NT2/D1 (cell line): Measurements from ENCODE around the gene GGA3.
A peak's percentile ranks its signal among the peaks of the same experiment; 100 is the strongest.
"Not testable (repeated sequence)": the region's sequence is repeated elsewhere in the genome, so short reads cannot be mapped to it uniquely, and the experiment has no call there.

Source experiments
- DNase-seq: peaks from one replicate; pipeline ENCODE4 v3.0.0-alpha.2; 2011; ENCODE audit warnings: low read depth, low spot score
- H3K27me3 ChIP-seq: 2 replicates; pipeline ENCODE4 v1.6.0; 2011; ENCODE audit warnings: mild to moderate bottlenecking; ENCODE audit not compliant: insufficient read length, insufficient read depth
- H3K36me3 ChIP-seq: 2 replicates; pipeline ENCODE4 v1.6.1; 2011; ENCODE audit warnings: mild to moderate bottlenecking, low read length, mixed read lengths; ENCODE audit not compliant: insufficient read depth, insufficient read length
- H3K4me1 ChIP-seq: 2 replicates; pipeline ENCODE4 v1.5.1; 2011; ENCODE audit not compliant: insufficient read depth, insufficient read length
- H3K4me3 ChIP-seq: 2 replicates; pipeline ENCODE4 v1.5.1; 2011; ENCODE audit warnings: low read depth; ENCODE audit not compliant: insufficient read length
- H3K9ac ChIP-seq: 2 replicates; pipeline ENCODE4 v1.6.0; 2011; ENCODE audit warnings: low read depth; ENCODE audit not compliant: insufficient read length
- H3K9me3 ChIP-seq: 2 replicates; pipeline ENCODE4 v1.5.1; 2011; ENCODE audit warnings: mild to moderate bottlenecking, low read length; ENCODE audit not compliant: insufficient read depth
- SUZ12 ChIP-seq: IDR thresholded peaks from 2 replicates; pipeline ENCODE4 v1.6.1; 2011; ENCODE audit not compliant: insufficient read length, insufficient read depth; ENCODE audit errors: extremely low read depth
- YY1 ChIP-seq: IDR thresholded peaks from 2 replicates; pipeline ENCODE4 v1.6.1; 2011; ENCODE audit not compliant: insufficient read length, insufficient read depth
- ZNF274 ChIP-seq: IDR thresholded peaks from 2 replicates; pipeline ENCODE4 v1.6.1; 2011; ENCODE audit warnings: mild to moderate bottlenecking, low read depth, low read length

GGA3 gene

DNA sequence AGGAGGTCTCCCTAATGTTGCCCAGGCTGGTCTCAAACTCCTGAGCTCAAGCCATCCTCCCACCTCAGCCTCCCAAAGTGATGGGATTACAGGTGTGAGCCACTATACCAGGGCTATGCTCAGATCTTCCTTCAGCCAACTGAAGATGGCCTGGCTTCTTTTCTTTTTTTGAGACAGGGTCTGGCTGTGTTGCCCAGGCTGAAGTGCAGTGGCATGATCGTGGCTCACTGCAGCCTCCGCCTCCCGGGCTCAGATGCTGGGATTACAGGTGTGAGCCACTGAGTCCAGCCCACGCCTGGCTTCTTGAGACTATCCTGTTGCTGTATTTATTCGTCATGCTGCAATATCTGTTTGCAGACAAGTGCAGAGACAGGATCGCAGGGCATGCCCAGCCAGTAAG is 23.7 kb upstream of the GGA3 start:
- DNase-seq: no peak
- no peaks in the 10 kb centered on the region for H3K4me1 ChIP-seq
- no peaks in the 10 kb centered on the region for H3K9me3 ChIP-seq
- no peak overlapping the region for H3K9ac ChIP-seq
- no peak for TF ChIP-seq ZNF274
- no peak for TF ChIP-seq SUZ12
- TF ChIP-seq YY1: no peak
- peaks cover 46% of the 10 kb centered on the region for H3K36me3 ChIP-seq
- peaks cover 7% of the 10 kb centered on the region for H3K27me3 ChIP-seq
- no peak overlapping the region for H3K4me3 ChIP-seq

DNA sequence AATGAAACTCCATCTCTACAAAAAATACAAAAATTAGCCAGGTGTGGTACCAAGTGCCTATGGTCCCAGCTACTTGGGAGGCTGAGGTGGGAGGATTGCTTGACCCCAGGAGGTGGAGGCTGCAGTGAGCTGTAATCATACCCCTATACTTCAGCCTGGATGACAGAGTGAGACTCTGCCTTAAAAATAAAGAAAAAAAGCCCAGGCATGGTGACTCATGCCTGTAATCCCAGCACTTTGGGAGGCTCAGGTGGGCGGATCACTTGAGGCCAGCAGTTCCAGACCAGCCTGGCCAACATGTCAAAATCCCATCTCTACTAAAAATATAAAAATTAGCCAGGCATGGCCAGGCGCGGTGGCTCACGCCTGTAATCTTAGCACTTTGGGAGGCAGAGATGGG is 18.8 kb upstream of the GGA3 start:
- not testable (repeated sequence) for H3K27me3 ChIP-seq, H3K9ac ChIP-seq, H3K9me3 ChIP-seq, DNase-seq, H3K4me1 ChIP-seq, H3K4me3 ChIP-seq
- H3K36me3 ChIP-seq: peaks cover 35% of the 10 kb centered on the region

DNA sequence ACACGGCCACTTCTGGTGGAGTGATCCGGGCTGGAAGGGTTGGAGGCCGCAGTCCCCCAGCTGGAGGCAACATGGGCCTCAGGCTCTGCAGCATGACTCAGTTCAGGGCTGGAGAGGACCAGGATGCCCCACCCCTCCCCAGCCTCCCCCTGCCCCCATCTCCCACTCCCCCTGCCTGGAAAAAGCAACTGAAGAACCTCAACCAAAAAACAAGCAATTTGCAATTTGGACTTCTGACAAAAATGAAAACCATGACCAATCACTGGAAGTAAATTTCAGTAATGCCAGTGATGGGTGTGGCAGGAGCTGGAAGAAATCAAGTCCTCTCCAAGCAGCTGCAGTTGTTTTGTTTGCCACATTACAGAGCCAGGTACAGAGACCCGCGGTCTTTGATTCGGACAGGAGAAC is 16.3 kb upstream of the GGA3 start:
- TF ChIP-seq ZNF274 (no peak), SUZ12 (no peak), YY1 (no peak)
- H3K27me3 ChIP-seq: no peaks in the 10 kb centered on the region
- no peak for DNase-seq
- no peaks in the 10 kb centered on the region for H3K9me3 ChIP-seq
- no peaks in the 10 kb centered on the region for H3K4me1 ChIP-seq
- no peak overlapping the region for H3K4me3 ChIP-seq
- H3K36me3 ChIP-seq: peaks cover 41% of the 10 kb centered on the region
- no peak overlapping the region for H3K9ac ChIP-seq

DNA sequence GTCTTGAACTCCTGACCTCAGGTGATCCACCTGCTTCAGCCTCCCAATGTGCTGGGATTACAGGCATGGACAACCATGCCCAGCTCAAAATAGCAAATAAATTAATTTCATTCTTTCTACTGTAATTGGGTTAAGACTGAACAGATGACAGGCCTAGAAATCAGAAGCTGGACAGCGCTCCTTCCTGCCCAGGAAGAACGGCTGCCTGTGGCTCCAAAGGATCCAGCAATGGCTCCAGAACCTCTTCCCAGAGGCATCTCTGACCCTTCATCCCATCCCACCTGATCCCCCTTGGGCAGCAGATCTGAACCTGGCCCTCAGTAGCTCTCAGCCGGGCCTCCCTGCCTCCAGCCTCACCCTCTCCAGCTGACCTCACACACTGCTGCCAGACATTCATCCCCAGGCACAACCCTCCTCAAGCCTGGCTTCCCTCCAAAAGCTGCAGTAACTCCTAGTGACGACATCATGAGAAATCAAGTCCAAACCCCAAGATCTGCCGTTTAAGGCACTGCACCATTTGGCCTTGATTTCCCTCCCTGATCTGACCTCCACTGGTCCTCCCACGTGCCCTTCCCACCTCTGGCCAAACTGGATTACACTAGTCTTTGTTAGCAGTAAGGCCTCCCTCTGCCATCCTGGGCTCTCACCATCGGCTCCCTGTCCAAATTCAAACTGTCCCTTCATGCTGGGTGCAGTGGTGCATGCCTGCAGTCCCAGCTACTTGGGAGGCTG is 12.7 kb upstream of the GGA3 start:
- peaks cover 13% of the 10 kb centered on the region for H3K27me3 ChIP-seq
- no peak for DNase-seq
- TF ChIP-seq YY1 (no peak), ZNF274 (no peak), SUZ12 (no peak)
- peaks cover 34% of the 10 kb centered on the region for H3K36me3 ChIP-seq
- no peaks in the 10 kb centered on the region for H3K9me3 ChIP-seq
- H3K9ac ChIP-seq: no peak overlapping the region
- no peak overlapping the region for H3K4me3 ChIP-seq
- H3K4me1 ChIP-seq: peaks cover 9% of the 10 kb centered on the region

DNA sequence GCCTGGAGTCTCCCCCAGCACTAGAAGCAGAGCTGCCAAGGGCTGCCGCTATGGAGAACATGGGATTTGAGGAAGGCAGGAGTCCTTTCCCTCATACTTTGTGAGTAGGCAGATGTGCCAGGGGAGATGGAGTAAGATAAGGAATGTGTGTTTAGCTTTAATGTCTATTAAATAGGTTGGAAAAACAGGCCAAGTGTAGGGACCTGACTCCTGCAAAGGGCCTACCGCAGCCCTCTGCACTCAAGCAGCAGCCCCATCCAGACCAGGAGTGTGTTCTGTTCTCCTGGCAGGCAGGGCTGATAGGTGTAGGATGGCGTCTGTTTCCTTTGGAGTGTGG is 11.4 kb upstream of the GGA3 start:
- Histone ChIP-seq H3K9me3 (no peaks in the 10 kb centered on the region), H3K27me3 (peaks cover 13% of the 10 kb centered on the region), H3K4me3 (no peak overlapping the region), H3K36me3 (peaks cover 34% of the 10 kb centered on the region), H3K4me1 (peaks cover 11% of the 10 kb centered on the region), H3K9ac (no peak overlapping the region)
- TF ChIP-seq SUZ12 (no peak), ZNF274 (no peak), YY1 (no peak)
- DNase-seq: no peak

DNA sequence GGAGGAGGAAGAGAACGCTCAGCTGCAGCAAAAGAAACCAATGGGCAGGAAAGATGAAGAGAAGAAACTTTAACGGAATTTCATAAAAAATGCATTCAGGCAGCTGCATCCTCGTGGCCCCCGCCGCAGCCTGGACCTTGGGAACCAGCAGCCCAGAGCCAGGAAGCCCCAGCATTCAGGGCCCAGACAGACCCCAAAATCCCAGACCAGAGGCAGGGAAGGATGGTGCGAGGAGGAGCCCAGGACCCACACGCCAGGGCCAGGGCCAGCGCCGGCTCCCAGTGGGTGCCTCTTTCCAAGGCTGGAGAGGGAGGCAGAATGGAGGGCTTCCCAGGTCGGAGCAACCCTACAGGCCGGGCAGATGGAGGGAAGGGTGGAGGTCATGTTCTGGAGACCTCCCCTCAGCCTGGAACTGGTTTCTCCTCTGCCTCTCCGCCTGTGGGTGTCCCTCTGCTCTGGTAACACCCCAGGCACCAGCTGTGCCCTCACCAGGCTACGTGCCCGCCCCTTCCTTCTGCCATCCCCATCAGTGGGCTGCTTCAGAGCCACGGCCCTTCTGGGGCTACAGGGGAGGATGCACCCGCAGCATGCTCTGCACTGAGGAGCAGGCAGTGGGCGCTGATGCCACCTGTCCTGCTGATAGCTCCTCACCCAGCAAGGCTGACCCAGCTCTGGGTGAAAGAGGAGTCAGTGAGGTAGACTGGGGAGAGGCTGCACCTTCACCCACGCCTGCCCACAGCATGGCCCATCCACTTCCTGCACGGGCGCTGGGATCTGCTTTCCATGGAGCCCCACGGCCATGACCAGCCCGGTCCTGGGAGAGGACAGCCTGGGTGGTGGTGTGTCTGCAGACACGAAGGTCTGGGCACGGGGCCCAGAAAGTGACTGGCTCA is 10.8 kb upstream of the GGA3 start:
- Histone ChIP-seq H3K9ac (peak overlapping the region; percentile 96), H3K27me3 (peaks cover 13% of the 10 kb centered on the region), H3K36me3 (peaks cover 34% of the 10 kb centered on the region), H3K4me1 (peaks cover 16% of the 10 kb centered on the region), H3K9me3 (no peaks in the 10 kb centered on the region), H3K4me3 (peak overlapping the region; percentile 84)
- no peak for DNase-seq
- no peak for TF ChIP-seq SUZ12
- no peak for TF ChIP-seq ZNF274
- no peak for TF ChIP-seq YY1

DNA sequence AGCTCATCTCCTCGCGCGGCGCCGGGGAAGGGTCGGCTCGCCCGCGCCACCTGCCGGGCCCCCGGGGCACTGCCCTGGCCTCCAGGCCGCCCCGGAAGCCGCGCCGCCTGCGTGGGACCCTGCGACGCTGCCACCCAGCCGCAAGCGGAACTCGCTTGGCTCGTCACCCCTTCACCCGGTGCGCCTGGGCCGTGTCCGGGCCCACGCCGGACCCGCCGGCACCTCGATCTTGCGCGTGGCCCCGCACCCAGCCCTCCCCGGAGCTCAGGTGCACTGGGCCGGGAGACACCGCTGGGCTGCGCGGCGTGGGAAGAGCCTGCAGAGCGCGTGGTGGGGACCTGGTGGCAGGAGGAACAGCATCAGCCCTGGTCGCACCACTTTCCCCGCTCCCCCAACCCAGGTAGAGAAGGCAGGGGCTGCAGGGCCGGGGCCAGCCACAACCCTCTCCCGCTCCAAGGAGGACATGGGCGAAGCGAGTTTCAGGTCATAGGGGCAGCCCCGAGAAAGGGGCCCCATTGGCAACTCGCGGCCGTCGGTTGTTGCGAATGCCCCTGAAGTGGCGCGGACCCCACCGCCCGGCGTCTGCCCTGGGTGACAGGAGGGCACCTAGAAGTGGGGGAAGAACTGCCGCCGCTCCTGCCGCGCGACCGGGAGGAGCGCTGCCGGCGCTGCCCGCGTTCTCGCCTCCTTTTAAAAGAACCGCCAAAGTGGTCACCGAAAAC is 10.0 kb upstream of the GGA3 start:
- Histone ChIP-seq H3K27me3 (peaks cover 13% of the 10 kb centered on the region), H3K4me1 (peaks cover 19% of the 10 kb centered on the region), H3K9me3 (no peaks in the 10 kb centered on the region), H3K4me3 (peak overlapping the region; percentile 84), H3K9ac (peak overlapping the region; percentile 96), H3K36me3 (peaks cover 38% of the 10 kb centered on the region)
- TF ChIP-seq SUZ12: no peak
- no peak for TF ChIP-seq YY1
- TF ChIP-seq ZNF274: no peak
- DNase-seq: no peak
